HG02938 (cell line): ENCODE results near the gene MFRP.

Experiments used
- ATAC-seq: cut with Tn5 transposase; IDR thresholded peaks from one replicate; pipeline ENCODE4 v1.9.1; 2021; ENCODE audit warnings: mild to moderate bottlenecking, moderate library complexity; ENCODE audit not compliant: unreplicated experiment

The MFRP gene

DNA sequence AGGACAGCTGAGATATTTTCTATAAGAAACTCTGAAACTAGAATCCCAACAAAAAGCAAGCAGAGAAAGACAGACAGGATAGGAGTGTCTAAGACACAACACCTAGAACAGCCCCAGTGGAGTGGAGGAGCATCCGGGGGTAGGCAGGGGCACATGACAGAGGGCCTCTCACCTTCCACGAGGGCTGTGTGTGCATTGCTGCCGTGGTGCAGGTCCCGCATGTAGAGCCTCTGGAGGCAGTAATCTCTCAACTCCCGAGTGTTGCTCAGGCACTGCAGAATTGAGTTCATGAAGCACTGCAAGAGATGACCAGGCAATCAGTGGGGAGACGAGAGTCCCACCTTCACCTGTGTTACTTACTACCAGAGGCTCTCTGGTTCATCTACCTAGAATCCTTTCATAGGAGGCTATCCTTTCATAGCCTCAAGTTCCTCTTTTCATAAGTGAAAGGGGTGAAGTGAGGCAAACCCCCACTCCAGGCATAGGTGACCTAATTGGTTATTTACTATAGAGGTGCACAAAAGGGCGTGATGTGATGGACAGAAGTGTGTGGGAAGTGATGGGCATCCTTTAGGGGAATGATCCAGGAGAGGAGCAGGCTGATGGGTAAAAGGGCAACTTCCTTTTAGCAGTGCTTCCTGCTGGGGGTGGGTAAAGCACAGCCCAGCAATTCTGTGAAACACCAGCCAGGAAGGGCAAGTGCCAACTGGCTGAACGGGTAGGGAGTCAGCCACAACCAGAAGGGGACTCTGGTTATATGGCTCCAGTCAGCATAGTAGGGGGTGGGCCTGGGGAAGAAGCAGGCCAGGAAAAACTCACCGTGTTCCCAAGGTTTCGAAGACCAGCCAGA, 13.1 kb upstream of the MFRP start:
- ATAC-seq = no peak

DNA sequence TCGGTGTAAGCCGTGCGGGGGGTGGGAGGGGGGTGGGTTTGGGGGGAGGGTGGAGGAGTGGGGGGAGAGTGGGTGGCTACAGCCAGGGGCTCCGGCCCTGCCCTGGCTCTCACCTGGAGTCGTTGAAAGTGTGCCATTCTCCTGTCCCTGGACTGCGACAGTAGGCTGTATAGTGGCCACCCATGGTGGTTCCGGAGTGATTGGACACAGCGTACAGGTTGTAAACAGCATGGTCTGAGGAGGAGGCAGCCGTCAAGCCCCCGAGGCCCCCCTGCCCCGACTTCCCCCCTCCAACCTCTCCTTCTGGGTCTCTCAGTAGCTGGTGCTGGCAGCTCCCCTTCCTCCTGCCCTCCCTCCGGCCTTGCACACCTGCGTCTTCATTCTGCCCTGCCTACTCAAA, 10.6 kb upstream of the MFRP start:
- ATAC-seq = no peak

DNA sequence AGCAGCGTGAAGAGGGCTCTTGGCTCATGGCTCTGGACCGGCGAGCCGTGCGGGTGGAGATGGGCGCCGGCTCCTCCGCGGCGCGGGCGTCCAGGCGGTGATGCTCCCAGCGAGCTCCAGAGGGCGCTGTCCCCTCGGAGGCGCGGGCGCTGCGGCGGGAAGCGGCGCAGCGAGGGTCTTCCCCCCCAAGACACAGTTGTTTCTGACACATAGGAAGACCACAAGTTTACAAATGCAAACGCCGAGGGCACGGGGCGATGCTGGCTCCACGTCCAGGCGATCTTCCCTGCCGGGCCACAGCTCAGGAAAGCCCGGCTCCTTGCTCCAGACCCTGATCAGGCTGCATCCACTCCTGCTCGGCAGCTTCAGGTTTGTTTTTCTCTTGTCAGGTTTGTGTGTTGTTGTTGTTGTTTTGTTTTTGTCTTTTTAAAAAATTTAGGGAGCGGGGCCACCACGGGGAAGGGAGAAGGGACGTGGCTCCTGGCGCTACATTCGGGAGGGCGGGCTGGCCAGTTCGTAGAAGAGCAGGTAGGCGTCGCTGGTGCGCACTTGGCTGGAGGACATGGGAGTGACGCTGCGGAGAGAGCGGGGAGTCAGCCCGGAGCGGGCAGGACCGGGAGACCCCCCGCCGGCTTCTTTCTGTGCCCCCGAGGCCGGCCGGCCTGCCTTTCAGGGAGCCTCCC, 10.0 kb upstream of the MFRP start:
- ATAC-seq = no peak

DNA sequence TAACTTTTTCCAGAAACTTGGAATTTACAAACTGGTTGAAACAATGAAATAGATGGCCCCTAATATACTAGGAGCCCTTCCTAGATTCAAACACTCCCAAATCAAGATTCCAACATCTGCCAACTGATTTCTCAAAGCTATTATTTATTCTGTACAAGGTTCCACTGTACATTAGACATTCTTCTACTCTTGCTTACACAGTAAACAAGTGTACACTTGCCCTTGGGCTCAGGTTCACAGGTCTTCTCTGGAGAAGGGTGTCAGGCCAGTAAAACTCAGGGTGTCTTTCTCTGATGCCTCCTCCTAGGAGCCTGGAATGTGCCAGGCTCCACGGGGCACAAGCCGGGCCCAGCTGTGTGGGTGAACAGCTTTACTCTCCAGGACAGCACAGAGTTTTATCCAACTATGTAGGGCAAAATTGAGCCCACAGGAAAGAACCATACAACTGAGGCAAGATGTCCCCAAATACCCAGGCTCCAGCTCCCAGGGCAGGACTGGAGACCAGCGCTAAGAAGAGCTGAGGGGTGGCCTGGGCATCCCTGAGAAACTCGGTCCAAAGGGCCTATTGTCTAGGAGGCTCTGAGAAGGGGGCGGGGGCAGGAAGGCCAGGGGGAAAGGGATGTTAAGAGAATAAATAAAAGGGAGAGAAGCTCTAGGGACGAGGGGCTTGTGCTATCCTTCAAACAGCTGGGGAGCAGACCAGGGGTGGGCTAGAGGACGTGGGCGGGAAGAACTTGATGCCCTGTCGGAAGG, 8.8 kb upstream of the MFRP start:
- ATAC-seq = no peak

DNA sequence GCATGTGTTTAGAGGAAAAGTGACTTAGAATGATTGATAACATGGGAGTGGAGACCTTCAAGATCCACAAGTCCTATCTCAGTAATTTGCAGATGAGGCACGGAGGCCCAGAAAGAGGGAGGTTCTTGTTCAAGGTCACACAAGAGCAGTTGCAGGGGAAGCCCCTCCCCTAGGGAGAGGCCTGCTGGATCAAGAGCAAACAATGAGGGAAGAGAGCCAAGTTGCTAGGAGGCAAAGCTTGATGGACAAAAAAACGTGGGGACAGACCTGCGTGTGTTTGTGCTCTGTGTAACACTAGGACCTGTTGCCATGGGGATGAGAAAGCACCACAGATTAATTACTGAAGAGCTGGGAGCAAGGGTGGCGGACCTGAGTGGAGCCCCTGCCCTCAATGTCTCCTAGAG, 6.4 kb upstream of the MFRP start:
- no peak for ATAC-seq

DNA sequence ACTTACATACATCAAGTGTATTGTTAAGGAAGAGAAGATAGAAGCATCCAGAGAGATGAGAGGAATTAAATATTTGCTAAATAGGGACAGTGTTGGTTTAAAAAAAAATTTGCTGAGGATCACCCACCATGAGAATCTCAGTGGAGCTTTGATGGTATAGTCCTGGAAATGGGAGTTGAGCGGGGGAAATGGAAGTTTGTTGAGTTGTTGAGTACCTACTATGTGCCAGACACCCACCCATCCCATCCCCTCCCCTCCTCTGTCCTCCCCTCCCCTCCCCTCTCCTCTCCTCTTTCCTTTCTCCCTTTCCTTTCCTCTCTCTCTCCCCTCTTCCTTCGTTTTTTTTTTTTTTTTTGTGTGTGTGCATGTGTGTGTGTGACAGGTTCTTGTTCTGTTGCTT, 4.7 kb upstream of the MFRP start:
- ATAC-seq = no peak

DNA sequence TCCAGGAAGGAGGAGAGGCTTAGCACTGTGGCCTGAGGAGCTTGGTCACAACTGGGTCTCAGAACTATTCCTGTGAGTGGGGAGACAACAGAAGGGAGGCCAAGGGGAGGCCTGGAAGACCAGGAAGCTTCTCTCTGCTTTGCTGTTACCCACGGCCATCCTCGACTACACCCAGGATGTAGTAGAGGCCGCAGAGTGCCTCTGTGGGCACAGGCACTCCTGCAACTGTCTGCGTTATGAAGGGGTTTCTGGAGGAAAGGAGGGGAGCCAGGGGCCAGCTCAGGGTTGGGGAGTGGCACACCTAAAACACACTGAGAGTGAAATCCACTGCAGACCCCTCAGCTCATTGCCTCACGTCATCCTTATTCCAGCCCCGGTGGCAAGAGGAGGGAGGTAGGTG, 3.8 kb upstream of the MFRP start:
- ATAC-seq = no peak

DNA sequence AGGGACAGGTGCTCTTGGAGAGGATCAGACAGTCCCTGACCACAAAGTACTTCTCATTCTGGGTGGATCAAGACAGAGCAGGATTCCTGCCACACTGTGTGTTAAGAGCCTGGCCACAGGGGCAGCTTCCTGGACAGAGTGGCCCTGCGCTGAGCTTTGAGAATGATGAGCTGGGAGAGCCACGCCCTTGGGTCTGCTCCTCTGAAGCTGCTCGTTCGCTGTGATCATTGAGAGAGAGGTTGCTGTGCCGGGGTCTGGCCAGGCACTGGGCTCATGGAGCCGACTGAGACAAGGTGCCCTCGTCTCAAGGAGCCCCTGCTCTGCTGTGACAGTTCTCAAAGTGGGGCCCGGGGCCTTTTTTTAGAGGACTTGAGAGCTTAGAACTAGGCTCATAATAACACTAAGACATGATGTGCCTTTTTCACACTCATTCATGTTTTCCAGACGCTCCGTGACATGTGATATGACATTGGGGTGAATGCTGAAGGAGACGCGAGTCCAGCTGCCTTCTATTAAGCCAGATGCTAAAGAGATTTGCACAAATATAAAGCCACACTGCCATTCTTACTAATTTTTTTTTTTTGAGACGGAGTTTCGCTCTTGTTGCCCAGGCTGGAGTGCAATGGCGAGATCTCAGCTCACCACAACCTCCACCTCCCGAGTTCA, 1.6 kb upstream of the MFRP start:
- ATAC-seq = no peak

DNA sequence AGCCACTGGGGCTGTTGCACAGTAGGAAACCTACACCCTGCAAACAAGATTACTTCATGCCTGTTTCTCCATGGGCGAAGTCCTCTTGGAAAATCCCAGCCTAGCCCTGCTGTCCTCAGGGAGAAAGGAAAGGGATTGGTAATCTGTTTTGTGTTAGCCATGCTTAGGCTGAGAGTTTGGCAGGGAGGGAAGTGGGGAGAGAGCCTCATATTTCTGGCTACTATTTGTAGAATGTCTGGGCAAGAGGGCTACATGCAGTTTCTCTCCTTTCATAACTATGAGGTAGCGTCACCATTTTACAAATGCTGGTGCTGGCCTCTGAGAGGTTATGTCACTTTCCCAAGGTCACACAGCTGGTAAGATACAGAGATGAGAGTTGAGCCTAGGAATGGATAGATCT, 737 bp upstream of the MFRP start:
- no peak for ATAC-seq

DNA sequence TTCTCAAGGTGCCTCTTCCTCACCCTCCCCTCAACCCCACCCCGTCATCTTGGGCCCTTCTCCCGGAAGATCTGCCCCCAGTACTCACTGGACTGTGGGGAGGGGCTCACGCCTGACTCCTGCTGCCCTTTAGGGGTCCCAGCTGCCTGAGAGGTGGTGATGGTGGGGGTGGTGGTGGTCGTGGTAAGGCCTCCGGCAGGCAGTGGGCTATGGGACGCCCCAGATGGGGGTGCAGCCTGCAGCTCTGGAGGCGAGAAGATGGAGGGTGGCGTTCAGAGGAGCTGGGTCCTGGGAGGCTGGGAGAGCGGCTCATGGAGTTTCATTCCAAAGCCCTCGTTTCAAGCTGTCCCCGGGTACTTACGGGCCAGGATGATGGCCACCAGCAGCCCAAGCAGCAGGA, 820 bp downstream of the MFRP start:
- no peak for ATAC-seq

DNA sequence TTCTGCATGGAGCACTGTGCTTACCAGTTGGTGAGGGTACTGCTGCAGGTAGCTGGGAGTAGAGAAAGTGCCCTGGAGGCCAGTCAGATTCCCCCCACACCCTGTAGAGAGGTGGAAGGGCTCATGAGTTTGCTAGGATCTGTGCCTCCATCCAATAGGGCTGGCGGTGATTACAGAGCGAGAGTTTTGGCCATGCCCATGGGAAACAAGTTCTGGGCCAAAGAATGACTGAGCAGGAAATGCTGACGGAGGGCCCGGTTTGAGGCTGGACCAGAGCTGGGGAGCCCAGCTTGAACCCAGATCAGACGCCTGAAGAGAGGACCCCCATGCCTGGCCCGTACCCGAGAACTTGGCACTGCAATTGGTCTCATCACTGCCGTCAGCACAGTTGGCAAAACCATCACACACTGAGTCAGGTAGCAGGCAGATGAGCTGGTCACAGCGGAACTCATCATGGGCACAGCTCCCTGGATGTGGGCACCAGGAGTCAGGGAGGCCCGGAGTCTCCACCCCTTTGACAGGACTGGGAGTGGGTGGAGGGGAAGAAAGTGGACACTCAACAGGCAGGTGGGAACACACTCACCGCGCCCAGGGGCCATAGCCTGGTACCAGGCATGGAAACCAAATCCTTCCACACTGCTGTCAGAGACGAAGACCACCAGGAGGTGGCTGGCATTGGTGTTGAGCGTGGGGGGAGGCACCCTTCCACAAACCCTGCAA, 2.1 kb downstream of the MFRP start:
- ATAC-seq = no peak

DNA sequence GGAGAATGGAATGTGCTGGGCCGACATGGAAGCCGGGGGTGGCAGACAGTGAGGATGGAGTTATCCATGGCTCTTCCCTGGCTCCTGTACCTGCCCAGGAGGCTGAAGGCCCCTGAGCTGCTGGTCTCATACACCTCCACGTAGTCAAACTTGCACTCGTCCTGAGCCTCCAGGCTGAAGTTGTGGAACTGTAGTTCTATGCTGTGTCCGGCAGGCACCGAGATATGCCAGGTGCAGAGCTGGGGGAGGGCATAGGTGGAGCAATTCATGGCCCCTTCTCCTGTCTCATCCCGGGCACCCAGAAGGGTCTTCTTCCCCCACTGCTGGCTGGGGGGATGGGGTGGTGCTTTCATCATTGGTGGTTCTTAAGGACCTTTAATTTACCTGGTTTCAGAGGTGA, 2.8 kb downstream of the MFRP start:
- no peak for ATAC-seq

DNA sequence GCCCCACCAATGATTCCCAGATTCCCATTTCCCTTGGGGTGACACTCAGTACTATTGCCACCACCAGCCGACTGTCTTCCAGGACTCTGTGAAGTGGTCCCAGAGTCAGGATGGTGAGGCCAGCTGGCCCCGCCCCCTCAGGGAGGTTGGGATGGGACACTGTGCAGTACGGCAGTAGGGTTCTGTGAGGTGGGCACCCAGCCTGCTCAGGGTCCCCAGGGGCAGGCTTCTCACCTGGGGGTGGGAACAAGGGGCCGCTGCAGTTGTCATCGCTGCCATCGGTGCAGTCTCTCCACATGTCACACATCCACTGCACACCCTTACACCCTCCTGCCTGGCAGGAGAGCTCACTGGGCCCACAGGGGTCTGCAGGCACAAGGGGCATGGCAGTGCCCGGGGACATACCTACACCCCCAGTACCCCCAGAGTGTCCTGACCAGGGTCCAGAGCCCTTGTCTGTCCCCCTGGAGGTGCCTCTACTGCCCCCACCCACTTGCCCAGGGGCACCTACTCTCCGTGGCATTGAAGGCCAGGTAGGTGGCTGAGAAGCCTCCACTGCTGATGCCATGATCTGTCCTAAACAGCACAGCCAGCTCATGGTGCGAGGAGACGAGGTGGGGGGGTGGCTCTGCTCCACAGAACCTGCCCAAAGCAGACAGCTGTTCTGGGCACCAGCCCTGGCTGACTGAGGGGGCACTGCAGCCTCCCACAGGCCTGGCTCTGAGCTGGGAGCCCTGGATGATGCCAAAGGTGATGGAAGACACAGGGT, 4.0 kb downstream of the MFRP start:
- no peak for ATAC-seq

DNA sequence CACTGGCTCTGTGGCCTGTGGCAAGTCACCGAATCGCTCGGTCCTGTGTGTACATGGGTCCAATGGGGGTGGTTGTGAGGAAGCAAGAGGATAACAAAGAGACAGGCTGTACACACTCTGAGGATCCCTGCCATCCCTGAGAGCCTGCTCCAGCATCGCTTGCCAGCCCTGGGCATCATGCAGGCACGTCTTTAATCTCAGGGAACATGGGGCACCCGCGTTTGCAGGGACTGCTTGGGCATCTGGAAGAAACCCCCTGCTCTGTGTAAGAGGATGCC, 4.5 kb downstream of the MFRP start:
- ATAC-seq = no peak

DNA sequence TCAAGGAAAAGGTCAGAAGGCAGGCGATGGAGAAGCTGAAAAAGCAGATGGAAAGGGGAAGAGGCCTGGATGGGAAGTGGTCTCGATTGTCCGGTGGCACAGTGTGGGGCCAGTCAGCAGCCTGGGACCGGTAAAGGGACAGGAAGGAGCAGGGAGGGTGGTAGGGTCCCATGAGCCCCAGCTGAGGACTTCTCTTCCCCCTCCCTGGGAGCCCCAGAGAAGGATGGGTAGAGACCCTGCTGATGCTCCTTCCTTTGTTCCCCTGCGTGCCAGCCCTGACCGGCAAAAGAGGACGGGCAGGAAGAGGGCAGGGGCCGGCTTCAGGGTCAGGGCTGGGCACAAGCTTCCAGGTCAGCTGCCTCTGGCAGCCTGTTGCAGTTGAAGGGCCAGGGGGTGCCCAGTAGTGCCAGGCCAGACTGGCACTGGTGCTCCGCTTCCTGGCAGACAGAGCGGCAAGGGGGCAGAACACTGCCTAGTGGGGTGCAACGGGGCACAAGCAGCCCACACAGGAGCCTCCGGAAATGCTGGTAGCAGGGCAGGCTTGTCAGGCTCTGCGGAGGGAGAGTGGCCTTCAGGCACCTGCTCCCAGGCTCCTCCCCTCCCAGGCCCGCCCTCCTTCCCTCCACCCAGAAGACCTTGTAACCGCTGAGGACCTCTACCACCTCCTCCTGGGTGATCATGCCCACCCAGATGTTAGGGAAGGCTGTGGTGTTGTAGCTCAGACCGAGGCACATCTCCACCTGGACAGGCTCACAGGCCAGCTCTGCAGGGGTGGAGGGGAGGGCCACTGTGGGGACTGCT, 5.1 kb downstream of the MFRP start:
- no peak for ATAC-seq

DNA sequence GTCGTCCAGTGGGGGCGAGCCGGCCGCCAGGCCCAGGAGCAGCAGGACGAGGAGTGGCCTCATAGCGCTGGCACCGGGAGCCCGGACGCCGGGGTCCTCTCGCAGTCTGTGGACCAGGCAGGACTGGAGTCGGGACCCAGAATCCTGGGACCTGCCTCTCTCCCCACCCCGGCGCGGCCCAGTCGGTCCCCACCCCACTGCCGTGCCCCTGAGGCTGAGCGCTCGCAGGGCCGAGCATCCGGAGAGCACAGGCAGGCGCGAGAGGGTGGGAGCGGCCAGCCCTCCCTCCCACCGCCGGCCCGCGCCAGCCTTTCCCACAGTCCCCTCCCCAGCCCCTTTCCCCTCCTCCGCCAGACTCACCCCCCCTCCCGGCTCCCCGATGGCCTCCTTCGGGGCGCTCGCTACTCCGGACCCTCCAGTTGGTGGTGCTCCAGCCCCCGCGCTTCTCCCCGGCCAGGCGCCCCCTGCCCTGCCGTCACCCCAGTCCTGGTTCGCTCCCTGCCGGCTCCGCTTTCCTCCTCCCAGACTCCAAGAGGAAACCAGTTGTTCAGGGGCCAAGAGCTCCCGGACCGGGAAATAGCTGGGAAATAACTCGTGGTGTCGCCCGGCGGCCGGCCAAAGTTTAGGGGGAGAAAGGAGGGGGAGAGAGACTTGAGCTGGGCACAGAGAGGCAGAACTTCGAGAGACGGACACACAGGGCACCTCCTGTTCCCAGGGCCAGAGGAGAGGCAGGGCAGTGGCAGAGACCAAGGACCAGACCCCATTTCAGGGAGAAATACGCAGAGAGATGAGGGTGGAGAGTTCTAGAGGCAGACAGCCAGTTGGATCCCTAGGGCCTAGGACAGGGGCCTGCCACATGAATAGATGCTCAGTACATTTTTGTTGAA, 5.9 kb downstream of the MFRP start, which contains the start of gene C1QTNF5:
TSS of gene C1QTNF5 (minus strand) at position 549 of the 887 bp plus-strand sequence. CDS start at position 63, 486 bp downstream.
- ATAC-seq = no peak

DNA sequence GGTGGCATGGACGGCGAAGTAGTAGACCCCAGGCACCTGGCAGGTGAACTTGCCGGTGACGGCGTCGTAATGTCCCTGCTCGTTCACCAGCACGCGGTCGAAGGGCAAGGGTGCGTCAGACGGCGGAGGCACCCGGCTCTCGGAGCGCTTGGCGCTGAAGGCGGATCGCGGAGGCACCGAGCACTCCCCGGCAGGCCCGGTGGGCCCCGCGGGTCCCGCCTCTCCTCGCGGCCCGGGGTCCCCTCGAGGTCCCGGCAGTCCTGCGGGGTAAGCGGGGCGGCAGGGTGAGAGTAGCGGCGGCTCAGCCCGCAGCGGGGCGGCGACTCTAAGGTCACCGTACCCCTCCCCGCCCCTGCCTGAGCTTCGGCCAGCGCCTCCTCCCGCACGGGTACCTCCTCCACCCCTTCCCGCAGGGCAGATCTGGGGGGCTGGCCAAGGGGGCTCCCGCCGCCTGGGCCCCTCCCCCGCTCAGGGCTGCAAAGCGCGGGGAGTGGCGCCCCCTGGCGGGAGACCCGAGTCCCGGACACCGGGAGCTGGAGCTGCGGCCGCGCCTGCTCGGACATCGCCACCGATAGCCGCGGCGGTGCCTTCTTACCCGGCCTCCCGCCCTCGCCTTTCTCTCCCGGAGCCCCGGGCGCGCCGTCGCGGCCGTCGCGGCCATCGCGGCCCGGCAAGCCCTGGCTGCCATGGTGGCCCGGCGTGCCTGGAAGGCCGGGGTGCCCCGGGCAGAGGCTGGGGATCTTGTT, 6.7 kb downstream of the MFRP start:
- ATAC-seq = no peak
